Fibroblast of peridontal ligament (primary cell): ENCODE measurements around the gene BHLHA15.

ENCODE experiments used
- DNase-seq: peaks from one replicate; pipeline ENCODE4 v3.0.0-alpha.2; 2010; ENCODE audit errors: extremely low read depth

Gene BHLHA15

DNA sequence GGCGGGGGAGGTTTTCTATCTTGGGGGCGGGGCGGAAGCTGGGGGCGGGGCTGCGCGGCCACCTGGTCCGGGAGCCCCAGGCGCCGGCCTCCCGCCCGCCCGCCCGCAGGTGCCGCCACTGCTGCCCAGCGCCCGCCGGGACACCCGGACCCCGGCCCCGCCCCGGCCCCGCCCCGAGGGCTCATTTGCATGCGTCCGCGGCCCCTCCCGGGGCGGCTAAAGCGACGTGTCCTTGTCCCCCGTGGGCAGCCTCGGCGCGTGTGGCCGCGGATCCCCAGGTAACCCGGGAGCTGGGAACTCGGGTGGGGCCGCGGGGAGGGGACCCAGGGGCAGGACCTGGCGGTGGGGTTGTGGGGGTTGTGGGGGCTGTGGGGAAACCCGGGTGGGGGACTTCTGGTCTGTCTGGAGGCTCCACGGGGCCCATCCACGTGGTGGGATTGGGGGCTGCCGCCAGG is at the start of gene BHLHA15:
TSS of gene BHLHA15 (plus strand) at position 219 of the 455 bp plus-strand sequence. CDS start 871 bp downstream, outside the sequence.
- DNase-seq, result no peak

DNA sequence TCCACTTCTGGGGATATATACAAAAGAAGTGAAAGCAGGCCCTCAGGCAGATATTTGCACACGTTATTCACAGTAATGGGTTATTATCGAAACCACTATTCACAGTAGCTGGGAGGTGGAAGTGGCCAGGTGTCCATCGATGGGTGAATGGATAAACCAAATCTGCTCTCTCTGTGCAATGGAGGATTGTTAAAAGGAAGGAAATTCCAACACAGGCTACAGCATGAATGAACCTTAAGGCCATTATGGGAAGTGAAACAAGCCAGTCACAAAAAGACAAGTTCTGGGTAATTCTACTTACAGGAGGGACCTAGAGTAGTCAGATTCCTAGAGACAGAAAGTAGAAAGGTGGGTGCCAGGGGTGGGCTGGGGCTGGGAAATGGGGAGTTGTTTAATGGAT is 48.5 kb upstream of the BHLHA15 start:
- DNase-seq, result no peak

DNA sequence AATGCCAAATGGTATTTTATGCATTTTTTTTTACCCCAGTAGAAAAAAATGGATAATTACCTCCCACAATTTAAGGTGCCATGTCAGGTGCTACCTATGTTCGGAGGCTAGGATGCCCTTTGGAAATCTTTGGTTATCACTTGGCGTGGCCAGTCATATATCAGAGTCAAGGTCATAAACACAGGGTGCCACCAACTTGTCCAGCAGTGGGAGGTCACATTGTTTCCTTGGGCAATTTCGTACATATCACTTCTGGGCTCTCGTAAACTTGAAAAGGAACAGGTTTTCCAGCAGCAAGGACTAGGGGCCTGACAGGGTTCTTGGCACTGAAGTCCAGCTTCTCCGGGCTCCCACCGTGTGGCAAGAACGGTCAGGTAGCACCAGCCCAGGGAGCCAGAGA is 48.0 kb upstream of the BHLHA15 start:
- no peak for DNase-seq

DNA sequence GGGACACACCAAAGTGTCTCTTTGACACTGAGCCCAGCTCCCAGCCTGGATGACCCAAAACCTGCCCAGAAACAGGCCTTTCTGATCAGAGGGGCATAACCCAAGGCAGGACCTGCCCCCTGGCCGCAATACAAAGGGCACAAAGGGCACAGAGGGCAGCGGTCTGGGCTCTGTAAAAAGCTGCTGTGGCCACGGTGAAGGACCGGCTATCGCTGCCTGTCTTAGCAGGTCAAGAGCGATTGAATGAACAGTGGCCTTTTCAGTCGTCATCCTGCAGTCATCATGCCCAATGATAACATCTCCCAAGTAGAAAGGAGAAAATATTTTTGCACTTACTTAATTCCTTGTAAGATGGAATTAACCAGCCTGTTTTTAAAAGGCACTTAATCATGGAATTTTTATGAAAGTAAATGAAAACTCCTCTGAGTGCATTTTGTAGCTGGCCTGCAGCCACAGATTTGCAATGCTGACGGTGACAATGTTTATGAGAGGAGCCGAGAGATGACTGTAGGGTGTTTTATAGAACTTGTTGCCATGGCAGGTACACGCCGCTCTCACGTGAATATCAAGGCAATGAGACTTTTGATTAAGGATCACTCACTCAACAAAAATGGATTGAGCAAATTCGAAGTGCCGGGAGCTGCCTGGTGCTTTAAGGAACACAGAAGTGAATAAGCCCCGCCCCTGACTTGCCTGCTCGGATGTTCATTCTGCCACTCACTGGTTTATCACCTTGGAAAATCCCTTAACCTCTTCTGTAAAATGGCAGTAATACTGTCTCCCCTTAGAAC is 47.3 kb upstream of the BHLHA15 start:
- DNase-seq, result no peak

DNA sequence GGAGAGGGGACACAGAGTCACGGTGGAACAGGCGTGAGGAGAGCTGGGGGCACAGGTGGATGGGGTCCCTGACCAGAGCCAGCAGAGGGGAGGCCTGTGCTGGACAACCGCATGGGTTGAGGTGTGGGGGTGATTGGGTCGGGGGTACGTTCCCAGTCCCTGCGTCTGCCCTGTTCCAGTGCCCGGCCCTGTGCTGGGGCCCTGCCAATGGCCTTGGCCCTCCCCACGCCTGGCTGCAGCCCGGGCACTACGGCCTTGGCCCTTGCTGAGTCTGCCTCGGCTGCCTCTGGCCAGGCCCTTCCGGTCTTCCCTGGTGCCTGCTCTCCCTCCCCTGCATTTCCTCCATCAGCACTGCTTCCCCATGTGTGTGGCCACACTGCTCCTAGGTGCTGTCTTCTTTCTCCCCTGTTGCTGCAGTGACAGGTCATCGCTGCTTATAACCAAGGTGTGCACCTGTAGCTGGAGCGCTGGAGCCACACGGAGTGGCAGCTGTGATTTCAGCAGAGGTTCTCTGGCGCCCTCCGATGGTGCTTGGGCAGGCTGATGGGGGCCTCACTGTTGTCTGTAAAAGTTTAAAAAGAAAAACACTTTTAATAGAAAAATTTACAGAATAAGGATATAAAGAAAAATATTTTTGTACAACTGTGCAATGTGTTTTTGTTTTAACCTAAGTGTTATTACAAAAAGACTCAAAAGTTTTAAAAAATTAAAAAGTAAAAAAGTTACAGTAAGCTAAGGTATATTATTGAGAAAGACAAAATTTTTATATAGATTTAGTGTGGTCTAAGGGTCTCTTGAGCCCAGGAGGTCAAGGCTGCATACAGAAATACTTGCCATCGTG is 45.2 kb upstream of the BHLHA15 start:
- peak; percentile 10 for DNase-seq

DNA sequence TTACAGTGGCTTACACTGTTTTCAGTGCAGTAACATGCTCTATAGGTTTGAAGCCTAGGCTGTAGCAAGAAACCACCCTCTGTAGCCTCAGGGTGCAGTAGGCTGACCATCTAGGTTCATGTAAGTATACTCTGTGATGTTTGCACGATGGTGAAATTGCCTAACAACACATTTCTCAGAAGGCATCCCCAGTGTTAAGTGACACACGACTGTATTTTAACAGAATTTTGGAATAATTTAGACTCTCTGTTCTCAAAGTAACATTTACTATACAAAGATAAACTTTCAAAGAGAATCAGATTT is 44.6 kb upstream of the BHLHA15 start:
- no peak for DNase-seq

DNA sequence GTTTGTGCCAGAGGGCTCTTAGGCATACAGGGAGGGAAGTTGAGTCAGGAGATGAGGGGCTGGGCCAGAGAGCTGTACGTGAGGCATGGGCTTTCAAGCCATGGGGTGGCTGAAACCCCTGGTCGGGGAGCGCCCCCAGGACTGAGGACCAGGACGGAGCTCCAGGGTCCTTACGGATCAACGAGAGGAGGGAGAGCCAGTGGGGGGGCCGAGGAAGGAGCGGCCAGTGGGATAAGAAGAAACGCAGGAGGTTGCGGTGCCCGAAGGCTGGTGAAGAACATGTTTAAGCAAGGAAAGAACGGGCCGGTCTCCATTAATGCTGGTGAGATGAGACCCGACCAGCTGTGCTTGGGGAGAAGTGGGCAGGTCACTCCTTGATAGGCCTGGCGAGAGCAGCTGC is 43.6 kb upstream of the BHLHA15 start:
- no peak for DNase-seq

DNA sequence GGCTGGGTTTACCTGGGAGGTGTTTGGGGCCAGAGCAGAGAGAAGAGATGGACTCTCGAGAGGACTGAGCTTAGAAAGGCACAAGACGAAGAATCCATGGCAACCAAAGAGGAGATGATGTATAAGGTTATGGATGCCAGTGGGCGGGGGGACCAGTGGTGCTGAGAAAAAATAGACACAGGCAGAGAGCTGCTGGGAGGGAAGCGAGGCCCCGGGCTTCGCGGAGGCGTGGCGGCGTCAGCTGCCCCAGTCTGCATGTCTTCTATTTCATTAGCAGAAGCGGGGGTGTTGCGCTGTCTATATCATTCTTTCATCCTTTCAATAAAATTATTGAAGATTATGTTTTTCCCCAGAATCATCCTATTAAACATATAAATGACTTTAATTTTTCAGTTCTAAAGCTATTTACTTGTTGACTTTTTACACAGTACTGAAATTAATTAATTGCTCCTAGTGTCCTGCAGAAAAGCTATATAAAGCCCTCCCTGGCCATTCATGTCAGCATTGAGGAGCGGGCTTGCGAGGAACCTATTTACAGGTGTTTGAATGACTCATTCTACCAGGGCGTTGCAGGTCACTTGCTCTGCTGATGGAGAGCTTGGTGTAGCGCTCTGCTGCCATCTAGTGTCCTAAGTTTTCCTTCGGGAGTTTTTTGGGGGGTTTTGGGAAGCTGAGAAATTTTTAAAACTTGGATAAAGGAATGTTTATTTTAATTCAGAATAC is 42.9 kb upstream of the BHLHA15 start:
- peak; percentile 73 for DNase-seq

DNA sequence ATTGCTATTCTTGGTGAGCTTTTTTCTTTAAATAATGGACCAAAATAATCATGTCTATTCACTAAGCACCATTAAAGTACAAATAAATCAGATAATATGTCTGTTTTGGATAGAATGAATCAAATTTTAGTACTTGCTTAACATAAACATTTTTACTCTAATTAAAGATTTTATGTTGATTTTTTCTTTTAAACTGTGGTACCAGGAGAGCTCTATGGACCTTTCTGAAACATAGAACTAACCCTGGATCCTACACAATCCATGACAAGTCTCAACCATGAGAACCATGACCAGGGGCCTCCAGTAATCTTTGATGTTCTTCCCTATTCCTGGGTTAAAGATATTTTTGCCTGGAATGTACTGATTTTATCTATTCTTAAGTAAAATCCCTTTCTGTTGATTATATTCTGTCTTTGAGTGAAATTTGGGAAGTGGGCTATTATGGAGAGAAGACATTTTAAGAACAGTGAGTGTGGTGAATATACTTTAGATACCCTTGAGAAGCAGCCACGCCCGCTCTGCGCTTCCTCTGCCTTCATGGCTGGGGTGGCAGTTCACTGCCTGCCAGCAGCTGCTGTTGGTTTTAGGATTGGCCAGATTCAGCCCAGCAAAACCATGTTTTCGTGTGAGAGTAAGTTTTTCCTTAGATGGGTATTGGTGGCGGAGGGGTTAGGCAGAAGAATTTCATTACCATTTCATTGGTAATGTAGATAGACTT is 42.2 kb upstream of the BHLHA15 start:
- no peak for DNase-seq

DNA sequence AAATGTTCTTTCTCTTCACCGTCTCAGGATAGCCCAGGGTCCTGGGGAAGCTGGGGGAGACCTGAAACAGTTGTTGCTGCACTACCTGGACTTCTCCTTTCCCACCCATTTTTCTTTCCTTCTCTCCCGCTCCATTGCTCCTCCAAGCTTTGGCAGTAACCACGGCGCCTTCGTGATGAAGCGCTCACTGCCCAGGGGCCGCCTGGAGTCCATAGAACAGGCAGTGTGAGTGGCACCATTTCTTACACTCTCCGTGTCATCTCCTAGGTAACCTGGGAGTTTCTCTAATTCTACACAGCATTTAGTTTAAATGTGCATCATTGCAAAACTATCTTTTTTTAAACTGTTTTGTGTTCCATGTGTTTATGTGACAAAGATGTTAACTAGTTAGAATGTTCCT is 40.3 kb upstream of the BHLHA15 start:
- no peak for DNase-seq

DNA sequence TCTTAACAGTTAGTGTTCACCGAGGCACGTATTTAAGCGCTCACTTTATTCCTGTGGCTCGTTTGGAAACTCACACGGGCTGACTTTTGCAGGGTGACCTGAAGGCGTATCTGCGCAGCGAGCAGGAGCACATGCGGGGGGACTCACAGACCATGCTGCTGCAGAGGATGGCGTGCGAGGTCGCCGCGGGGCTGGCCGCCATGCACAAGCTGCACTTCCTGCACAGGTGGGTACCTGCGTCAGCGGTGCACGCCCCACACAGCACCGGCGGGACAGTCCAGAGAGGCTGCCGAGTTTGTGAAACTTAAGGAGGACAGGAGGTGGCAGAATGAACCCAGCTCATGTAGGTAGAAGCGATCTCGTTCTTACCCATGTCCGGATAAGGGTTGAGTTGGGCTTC is 39.8 kb upstream of the BHLHA15 start:
- DNase-seq, result no peak

DNA sequence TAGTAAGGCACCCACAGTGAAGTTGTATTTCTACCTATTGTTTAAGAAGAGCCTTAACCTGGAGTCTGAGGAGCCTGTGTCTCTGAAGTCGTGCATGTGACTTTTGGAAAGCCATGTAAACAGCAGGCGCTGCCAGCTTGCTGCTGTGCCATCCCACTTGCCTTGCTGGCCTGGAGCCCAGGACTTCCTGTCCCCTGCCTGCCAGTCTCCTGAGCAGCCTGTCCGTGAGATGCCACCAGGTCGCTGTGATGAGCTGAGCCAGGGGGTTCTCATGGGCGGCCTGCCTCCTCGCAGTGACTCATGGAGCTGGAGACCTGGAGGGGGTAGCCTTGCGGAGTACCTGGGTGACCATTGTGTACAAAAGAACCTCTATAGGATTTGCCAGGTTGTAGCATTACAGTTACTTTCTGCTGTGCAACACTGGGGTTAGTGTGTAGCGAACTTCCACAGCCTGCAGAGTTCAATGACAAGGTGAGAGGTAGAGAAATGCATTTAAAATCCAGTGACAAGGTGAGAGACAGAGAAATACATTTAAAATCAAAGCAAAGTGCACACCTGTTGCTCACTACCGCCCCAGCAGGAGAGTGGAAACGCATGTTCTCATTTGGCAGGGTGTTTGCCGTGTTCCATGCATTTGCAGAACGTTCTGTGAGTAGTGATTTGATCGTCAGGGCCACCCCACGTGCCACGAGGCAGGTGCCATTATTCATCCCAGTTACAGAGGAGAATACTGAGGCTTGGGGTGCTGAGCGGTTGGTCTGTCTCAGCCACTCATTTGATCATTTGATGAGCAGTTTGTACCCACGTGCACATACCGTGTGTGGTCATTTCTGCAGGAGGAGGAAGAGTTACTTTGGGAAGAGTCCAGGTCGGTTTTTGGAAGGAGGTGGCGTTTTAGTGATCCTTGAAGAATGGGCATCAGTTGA is 36.6 kb upstream of the BHLHA15 start:
- no peak for DNase-seq

DNA sequence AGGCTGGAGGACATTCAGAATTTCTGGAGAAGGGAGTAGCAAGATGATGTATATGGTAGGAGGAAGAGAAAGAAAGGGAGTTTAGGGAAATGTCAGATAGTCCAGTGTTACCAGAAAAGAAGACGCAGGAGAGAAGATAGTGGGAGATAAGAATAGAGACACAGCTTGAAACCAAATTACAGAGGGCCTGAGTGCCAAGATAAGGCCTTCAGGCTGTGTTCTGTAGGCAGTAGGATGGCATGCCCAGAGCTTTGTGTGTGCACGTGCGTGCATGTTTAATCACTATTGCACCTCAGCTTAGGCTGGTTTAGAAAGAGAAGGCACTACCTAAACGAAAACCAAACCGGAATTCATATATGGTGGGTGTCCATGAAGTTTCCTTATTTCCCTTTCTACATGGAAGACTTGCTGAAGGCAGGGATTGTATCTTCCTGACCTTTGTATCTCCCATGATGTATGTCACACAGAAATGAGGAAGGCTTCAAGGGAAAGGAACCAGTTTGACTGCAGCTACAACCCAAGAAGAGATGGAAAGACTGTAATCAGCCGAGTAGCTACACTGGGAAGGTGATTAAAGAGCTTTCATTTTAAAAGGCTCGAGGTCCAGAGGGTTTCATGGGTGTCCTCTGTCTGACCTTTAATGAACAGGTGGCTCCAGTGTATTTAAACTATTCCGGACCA is 35.8 kb upstream of the BHLHA15 start:
- no peak for DNase-seq

DNA sequence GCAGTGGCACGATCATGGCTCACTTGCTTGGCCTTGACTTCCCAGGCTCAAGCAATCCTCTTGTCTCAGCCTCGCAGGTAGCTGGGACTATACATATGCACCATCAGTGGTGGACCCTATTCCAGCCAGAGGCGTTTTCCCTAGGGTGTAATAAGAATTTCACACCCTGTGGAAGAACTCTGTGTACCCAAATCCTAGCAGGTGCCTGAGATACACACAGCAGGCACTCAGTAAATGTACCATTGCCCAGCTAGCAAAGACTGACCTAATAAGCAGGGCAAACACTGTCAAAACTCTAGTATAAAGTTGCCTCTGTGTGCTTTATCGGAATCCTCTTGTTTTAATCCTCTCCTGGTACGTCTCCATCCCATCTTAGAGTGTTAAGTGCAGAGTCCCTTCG is 33.7 kb upstream of the BHLHA15 start:
- DNase-seq, result no peak

DNA sequence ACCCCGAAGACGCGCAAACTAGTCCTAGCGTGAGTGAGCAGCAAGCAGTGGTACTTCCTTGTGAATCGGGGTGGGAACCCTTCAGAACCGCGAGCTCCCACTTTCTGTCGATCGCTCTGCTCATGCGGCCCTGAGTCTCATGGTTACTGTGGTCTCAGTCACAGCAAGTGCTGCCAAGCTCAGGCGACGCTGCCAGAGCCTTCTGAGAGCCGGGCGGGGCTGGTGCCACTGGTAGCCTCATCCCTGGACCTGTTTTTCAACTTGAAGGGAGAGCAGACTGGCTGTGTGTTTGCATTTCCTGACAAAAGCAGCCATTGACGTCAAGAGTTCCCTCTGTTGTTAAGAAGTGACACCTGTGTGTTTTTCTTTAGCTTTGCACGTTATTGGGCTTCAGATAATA is 32.9 kb upstream of the BHLHA15 start:
- DNase-seq, result no peak

DNA sequence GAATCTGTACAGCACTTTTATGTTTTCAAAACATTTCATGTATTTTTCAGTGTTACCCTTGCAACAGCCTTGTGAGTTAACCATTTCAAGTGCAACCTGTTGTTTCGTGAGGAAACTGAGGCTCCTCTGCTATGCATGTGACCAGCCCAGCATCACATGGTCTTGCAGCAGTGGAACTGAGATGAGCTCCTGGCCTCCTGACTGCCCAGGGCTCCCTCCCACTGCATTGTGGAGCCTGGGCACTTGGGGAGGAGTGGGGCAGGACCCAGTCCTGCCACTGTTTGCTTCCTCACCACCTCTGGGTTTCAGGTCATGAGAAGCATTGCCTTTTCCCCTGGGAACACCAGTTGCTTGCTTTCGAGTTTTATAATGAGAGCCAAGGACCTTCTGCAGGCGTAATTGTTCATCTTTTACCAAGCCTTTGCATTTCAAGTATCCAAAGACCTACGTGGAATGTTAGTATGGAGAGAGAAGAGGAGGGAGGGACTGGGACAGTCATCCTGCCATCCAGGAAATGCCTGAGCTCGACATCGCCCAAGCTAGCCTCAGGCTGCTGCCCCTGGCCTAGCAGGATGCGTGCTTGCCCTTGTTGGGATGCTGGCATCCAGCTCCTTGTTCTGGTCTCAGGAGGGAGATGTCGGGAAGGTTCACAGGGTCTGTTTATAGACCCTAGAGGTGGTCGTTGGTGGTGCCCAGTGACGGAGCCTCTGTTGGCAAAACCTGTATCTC is 32.3 kb upstream of the BHLHA15 start:
- no peak for DNase-seq

DNA sequence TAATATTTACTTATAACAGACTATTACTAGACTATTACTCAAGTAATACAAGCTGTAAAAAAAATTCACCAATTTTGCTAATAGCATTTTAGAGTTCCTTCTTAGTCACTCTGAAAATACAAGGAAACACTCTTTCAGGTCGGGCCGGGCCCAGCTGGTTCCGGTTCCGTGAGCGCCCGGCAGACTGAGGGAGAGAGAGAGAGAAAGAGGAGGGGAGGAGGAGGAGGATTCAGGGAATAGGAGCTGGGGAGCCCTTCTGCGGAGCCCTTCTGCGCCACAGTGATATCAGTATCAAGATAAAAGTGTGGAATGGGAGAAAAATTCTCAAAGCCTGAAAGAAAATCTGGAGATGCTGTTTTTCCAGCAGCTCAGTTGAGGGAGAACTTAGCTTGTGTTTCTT is 30.5 kb upstream of the BHLHA15 start:
- no peak for DNase-seq

DNA sequence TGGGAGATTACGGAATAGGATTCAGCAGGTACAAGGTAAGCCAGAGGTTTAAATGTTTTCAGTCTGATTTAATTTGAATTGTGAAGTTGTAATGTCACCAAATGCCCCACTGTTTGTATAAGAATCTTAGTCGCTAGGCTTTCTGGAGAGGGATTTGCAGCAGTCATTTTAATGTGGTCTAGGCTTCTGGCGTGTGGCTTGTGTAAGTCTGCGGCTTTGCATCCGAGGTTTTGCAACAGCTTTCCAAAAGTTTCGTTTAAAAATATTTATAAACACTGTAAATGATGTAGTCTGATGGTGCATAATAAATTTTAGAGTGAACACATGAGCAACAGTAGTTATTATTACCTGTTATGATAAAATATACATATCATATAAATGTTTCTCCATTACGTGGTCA is 26.1 kb upstream of the BHLHA15 start:
- DNase-seq, result no peak

DNA sequence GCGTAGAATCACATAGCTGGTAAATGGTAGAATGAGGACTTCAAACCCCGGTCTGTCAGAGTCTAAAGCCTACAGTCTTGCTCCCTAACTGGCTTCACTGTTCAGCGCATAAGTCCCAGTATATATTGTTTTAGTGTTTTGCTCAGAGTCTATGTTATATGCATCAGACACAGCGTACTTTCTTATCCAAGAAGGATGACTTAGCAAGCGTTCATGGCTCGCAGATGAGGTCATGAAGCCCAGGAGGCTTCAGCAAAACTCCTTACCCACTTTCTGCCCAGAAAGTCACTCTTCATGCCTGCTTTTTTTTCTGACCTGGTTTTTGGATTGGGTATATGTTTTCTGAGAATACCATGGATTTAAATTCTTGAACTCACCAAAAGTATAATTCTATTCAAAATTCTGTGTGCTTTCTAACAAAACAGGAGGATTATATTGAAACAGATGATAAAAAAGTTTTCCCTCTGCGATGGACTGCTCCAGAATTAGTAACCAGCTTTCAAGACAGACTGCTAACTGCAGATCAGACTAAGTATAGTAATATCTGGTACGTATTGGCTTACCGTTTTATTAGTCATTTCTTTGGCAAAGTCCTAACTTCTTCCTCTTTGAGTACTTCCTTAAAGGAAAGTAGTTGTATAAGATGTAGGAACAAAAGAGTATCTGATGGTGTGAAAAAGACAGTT is 24.6 kb upstream of the BHLHA15 start:
- DNase-seq, result peak; percentile 83
